ENCODE data around the gene NYAP2.

Gene NYAP2

GRCh38 chr2:225637259-225637658 lies 237.7 kb downstream of the NYAP2 start:
- no peak for DNase-seq

DNA sequence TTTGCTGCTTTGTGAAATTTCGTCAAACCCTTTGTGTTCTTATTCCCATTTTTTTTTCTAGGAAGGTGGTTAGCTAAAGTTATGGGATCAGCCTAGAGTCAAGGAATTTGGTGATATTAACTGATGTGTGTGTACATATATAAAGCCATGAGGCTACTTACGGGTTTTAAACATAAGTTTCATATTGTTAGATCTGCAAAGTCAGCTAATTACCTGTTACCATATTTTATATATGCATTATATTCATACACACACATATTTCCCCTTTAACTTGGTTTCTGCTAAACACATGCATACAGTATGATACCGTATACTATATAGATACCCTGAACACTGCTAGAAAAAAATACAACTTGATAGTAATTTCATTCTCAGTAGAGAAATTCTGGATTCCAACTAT lies 241.0 kb downstream of the NYAP2 start:
- no peak for DNase-seq

GRCh38 chr2:225649274-225649673 lies 249.8 kb downstream of the NYAP2 start:
- no peak for DNase-seq

DNA sequence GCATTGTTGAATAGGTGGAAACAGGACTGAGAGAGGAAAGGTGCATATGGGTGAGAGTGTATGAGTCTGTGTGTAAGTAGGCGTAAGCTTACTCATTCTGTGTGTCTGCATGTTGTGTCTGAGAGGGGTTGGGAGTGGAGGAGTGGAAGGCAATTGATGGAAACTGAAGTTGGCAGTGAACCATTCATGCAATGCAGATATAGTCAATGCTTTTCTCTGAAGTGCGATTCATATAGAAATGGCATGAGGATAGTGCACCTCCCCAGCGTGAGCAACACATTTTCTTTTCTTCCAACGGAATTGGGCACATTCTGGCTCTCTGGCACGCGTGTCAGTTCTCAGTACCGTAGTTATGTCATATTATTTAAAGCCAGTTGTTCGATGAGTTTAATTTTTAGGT lies 250.5 kb downstream of the NYAP2 start:
- no peak for DNase-seq

GRCh38 chr2:225660262-225661131 lies 261.0 kb downstream of the NYAP2 start:
- DNase-seq = peak; percentile 52

DNA sequence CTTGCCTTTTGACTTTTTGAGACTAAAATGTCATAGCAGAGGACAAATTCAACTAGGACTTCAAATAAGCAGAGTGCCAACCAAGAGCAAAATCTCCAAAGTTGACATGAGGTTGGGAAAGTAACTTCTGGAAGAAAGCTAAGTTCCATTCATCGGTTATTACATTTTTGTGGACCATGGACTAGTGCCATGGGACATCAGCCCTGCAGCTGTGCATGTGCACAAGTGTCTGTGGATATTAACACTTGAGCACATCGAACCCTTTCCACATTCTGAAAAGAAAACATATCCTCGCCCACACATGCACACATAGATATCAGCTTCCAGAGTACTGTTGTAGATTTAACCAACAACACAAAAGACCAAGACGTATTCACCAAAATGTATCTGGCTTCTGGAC lies 262.6 kb downstream of the NYAP2 start:
- no peak for DNase-seq

DNA sequence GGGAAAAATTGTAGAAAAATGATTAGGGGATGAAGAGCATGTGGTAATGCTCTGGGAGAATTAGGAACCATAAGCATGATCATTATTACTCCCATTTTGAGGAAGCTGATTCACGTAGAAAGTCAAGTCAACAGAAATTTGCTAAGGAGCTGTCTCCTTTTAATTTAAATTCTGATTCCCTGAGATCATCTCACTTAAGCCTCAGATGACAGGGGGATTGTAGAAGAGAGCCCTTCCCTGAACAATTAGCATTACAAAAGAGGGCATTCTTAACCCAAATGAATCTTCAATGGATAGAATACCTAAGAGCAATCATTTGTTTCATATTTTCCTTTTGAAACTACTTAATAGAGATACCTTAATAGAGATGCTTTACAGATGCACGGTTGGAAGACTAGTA lies 267.9 kb downstream of the NYAP2 start:
- DNase-seq = no peak

GRCh38 chr2:225668606-225669266 lies 269.2 kb downstream of the NYAP2 start:
- peak; percentile 15 for DNase-seq

DNA sequence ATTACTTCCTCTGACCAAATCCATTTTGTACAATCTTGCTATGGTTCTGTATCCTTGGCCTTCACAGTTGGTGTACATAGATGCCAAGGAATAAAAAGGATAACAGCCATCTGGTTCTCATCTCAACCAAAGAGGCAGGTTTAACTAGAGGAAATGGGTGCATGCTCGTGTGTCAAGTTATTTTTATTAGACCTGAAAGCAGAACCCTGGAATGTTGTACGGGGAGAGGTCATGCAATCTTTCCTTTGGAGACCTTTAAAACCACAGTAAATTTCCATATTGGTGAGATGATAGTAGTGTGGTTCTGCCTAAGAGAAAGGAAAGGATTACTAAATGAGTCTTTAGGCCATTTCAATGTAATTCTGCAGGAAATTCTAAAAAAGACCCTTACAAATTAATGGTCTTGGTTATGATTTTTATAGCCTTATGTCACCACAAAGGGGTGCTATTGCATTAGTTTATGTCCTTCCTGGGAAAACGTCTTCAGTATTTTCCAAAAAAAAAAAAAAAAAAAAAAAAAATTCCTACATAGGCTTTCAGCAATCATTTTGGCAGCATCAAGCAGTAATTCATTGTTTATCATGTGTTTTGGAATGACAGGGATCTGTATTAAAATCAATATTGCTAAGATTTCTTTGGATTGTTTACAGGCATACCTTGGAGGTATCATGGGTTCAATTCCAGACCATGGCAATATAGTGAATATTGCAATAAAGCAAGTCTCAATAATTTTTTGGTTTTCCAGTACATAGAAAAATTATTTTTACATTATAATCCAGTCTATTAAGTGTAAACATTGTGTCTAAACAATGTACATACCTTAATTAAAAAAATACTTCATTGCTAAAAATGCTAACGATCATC lies 270.8 kb downstream of the NYAP2 start:
- no peak for DNase-seq

DNA sequence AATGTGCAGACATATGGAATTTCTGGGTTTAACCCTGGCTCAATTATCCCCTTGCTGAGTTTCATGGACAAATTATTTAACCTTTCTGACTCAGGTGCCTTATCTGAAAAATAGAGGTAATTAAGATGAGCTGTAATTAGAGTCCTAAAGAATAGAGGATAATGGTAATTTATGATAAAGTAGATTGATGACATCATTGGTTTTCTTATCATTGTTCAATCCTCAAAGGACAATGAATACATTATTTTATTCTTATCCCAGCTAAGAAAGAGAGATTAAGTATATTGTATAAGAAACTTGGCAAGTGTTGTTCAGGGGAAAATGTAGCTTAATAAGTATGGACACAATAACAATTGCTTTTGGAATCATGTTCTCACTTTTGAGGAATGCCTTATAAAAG lies 279.3 kb downstream of the NYAP2 start:
- DNase-seq = no peak

- no peak for DNase-seq
These were observed 283.7 kb downstream of the NYAP2 start for GRCh38 chr2:225683258-225683657.

GRCh38 chr2:225690153-225690552 lies 290.6 kb downstream of the NYAP2 start:
- no peak for DNase-seq

- no peak for DNase-seq
These were observed 292.2 kb downstream of the NYAP2 start for GRCh38 chr2:225691711-225692110.

DNA sequence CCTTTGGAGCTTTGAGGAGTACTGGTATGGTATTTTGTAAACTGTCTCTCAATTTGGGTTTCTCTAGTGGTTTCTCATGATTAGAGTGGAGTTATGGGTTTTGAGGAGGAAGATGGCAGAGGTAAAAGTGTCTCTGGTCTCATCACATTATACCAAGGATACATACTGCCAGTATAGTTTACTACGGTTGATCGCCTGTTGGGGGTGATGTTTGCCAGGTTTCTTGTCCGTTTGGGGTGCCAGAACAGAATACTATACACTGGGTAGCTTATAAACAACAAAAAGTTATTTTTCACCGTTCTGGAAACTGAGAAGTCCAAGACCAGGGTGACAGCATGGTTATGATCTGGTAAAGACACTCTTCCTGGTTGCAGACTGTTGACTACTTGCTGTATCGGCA lies 293.7 kb downstream of the NYAP2 start:
- DNase-seq = no peak

GRCh38 chr2:225694664-225695063 lies 295.2 kb downstream of the NYAP2 start:
- no peak for DNase-seq

DNA sequence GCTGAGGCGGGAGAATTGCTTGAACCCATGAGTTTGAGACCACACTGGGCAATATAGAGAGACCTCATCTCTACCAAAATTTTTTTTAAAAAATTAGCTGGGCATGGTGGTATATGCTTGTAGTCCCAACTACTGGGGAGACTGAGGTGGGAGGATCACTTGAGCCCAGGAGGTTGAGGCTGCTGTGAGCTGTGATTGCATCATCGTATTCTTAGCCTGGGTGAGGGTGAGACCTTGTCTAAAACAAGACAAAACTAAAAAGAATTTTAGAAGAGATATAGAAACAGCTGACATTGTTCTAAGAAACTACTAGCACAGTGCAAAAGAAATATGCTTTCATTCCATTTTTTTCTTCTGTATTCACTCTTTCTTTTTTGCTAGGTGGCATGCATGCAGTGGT lies 298.4 kb downstream of the NYAP2 start:
- DNase-seq = no peak

All from NCI-H146 (cell line).